H1 (cell line): ENCODE measurements around the gene CAMTA1. TPM values are rescaled to one million over a fixed set of nuclear protein-coding genes. Genes with fewer than 3 reads are reported as not detected.
A peak's percentile ranks its signal among the peaks of the same experiment; 100 is the strongest.

Experiments
- CTCF ChIA-PET: fragments of 300-600 bp; sonication (Branson Sonifier 250); formaldehyde crosslinking; loops from one replicate; lab custom pipeline; 2021; ENCODE audit not compliant: partially characterized antibody; lab: Charles Lee
- POLR2A ChIA-PET: fragments of 300-600 bp; sonication (Branson Sonifier 250); formaldehyde crosslinking; loops from one replicate; lab custom pipeline; 2021; ENCODE audit warnings: inconsistent platforms; ENCODE audit not compliant: partially characterized antibody; lab: Charles Lee
- DNase-seq, 2 experiments: peaks; one replicate each; pipeline versions ENCODE4 v3.0.0 to v3.0.0-alpha.2; 2010 to 2022; ENCODE audit warnings: low spot score in 2 of 2, low read depth in 1 of 2, mixed read lengths in 1 of 2
- FAIRE-seq: peaks from 2 replicates; lab custom pipeline; 2011; peaks lifted over from hg19 to GRCh38; lab: Jason Lieb, UNC
- H2AFZ ChIP-seq: 2 replicates; pipeline ENCODE4 v1.8.1; 2012; ENCODE audit warnings: low read length, inconsistent platforms
- H2AK5ac ChIP-seq: 2 replicates; pipeline ENCODE4 v1.6.1; 2013; ENCODE audit warnings: low read depth, low read length
- H2BK120ac ChIP-seq: replicated peaks from 2 replicates; pipeline ENCODE3; 2013; ENCODE audit warnings: low read depth, low read length, inconsistent platforms
- H2BK12ac ChIP-seq: 2 replicates; pipeline ENCODE4 v1.6.1; 2013; ENCODE audit warnings: low read depth, low read length
- H2BK15ac ChIP-seq: 2 replicates; pipeline ENCODE4 v1.6.1; 2013; ENCODE audit warnings: low read length
- H2BK20ac ChIP-seq: 2 replicates; pipeline ENCODE4 v1.6.1; 2013; ENCODE audit warnings: low read length
- H2BK5ac ChIP-seq: 2 replicates; pipeline ENCODE4 v1.6.1; 2013; ENCODE audit warnings: low read depth, low read length
- H3K14ac ChIP-seq: 2 replicates; pipeline ENCODE4 v1.6.1; 2013; ENCODE audit warnings: inconsistent platforms; ENCODE audit not compliant: insufficient read length
- H3K18ac ChIP-seq: 2 replicates; pipeline ENCODE4 v1.6.1; 2013; ENCODE audit warnings: low read length; ENCODE audit errors: extremely low read depth
- H3K23ac ChIP-seq: 2 replicates; pipeline ENCODE4 v1.6.1; 2013; ENCODE audit warnings: inconsistent platforms; ENCODE audit not compliant: insufficient read length
- H3K23me2 ChIP-seq: 2 replicates; pipeline ENCODE4 v1.6.1; 2013; ENCODE audit warnings: low read depth, low read length
- H3K27ac ChIP-seq: 2 replicates; pipeline ENCODE4 v1.6.1; 2011; ENCODE audit warnings: low read depth, low read length, inconsistent platforms
- H3K27me3 ChIP-seq, 4 experiments: replicated peaks in 1 of 4; 1 replicate in 1 of 4; 2 replicates in 3 of 4; pipeline versions ENCODE4 v1.6.1 to v1.8.1; 2011 to 2013; ENCODE audit warnings: low read length in 3 of 4, mild to moderate bottlenecking in 3 of 4, inconsistent platforms in 2 of 4, mixed read lengths in 2 of 4, moderate library complexity in 1 of 4; ENCODE audit not compliant: control insufficient read depth in 3 of 4, insufficient read depth in 3 of 4; ENCODE audit errors: extremely low read depth in 1 of 4
- H3K36me3 ChIP-seq, 4 experiments: 2 replicates each; pipeline versions ENCODE4 v1.6.1 to v1.8.1; 2011 to 2013; ENCODE audit warnings: mild to moderate bottlenecking in 4 of 4, low read length in 3 of 4, moderate library complexity in 2 of 4, control low read depth in 1 of 4, inconsistent platforms in 1 of 4; ENCODE audit not compliant: insufficient read depth in 4 of 4, control insufficient read depth in 2 of 4
- H3K4ac ChIP-seq: replicated peaks from 2 replicates; pipeline ENCODE3; 2013; ENCODE audit warnings: low read length, low read depth, mixed read lengths, inconsistent platforms; ENCODE audit not compliant: insufficient read length
- H3K4me1 ChIP-seq, 4 experiments: replicated peaks in 1 of 4; 1 replicate in 1 of 4; 2 replicates in 3 of 4; pipeline versions ENCODE4 v1.6.1 to v1.8.1; 2011 to 2013; ENCODE audit warnings: low read length in 3 of 4, inconsistent platforms in 2 of 4, mixed read lengths in 1 of 4; ENCODE audit not compliant: insufficient read depth in 4 of 4, control insufficient read depth in 3 of 4
- H3K4me2 ChIP-seq, 2 experiments: 2 replicates each; pipeline versions ENCODE4 v1.6.1 to v1.8.1; 2011 to 2013; ENCODE audit warnings: low read depth in 2 of 2, low read length in 2 of 2, control low read depth in 1 of 2, inconsistent platforms in 1 of 2, mild to moderate bottlenecking in 1 of 2; ENCODE audit not compliant: insufficient read depth in 1 of 2
- H3K4me3 ChIP-seq, 4 experiments: fragments of 200-600, 300-600 bp in 1 of 4; sonication (generic), shearing (Covaris generic), sonication (Bioruptor Twin) in 1 of 4; 2 replicates each; pipeline versions ENCODE4 v1.5.1 to v1.8.1; 2011 to 2016; ENCODE audit warnings: low read length in 4 of 4, low read depth in 3 of 4, control low read depth in 2 of 4, inconsistent platforms in 2 of 4, mild to moderate bottlenecking in 2 of 4, mixed read lengths in 1 of 4, moderate library complexity in 1 of 4; ENCODE audit not compliant: insufficient read depth in 2 of 4; ENCODE audit errors: extremely low read depth in 1 of 4
- H3K56ac ChIP-seq: replicated peaks from 2 replicates; pipeline ENCODE3; 2013; ENCODE audit warnings: low read depth, mild to moderate bottlenecking, mixed read lengths, low read length, inconsistent platforms; ENCODE audit not compliant: insufficient read length
- H3K79me1 ChIP-seq: 2 replicates; pipeline ENCODE4 v1.6.1; 2013; ENCODE audit warnings: low read depth, low read length, control low read depth
- H3K79me2 ChIP-seq, 2 experiments: 2 replicates each; pipeline versions ENCODE4 v1.6.1 to v1.8.1; 2012 to 2013; ENCODE audit warnings: low read length in 2 of 2, mild to moderate bottlenecking in 2 of 2, inconsistent platforms in 1 of 2; ENCODE audit not compliant: insufficient read depth in 2 of 2, control insufficient read depth in 1 of 2
- H3K9ac ChIP-seq, 4 experiments: replicated peaks in 1 of 4; 1 replicate in 1 of 4; 2 replicates in 3 of 4; pipeline versions ENCODE4 v1.6.1 to v1.8.1; 2011 to 2013; ENCODE audit warnings: low read depth in 3 of 4, low read length in 3 of 4, control low read depth in 2 of 4, mild to moderate bottlenecking in 2 of 4, moderate library complexity in 2 of 4, inconsistent platforms in 1 of 4; ENCODE audit errors: extremely low read depth in 1 of 4
- H3K9me3 ChIP-seq, 2 experiments: 2 replicates each; pipeline versions ENCODE4 v1.6.1 to v1.8.1; 2012 to 2013; ENCODE audit warnings: mild to moderate bottlenecking in 2 of 2, moderate library complexity in 2 of 2, control low read depth in 1 of 2, inconsistent platforms in 1 of 2, low read depth in 1 of 2, low read length in 1 of 2, mixed read lengths in 1 of 2; ENCODE audit not compliant: insufficient read depth in 2 of 2
- H4K20me1 ChIP-seq, 2 experiments: replicated peaks in 1 of 2; 2 replicates each; pipeline versions ENCODE3 to v1.8.1; 2011 to 2013; ENCODE audit warnings: inconsistent platforms in 2 of 2, low read length in 2 of 2, mild to moderate bottlenecking in 1 of 2; ENCODE audit not compliant: insufficient read depth in 2 of 2, control insufficient read depth in 1 of 2
- H4K5ac ChIP-seq: 2 replicates; pipeline ENCODE4 v1.6.1; 2013; ENCODE audit warnings: low read length, low read depth, mixed read lengths, inconsistent platforms; ENCODE audit not compliant: insufficient read length
- H4K8ac ChIP-seq: 2 replicates; pipeline ENCODE4 v1.8.0; 2013; ENCODE audit warnings: mild to moderate bottlenecking, moderate library complexity, low read length, inconsistent platforms; ENCODE audit not compliant: insufficient read depth; ENCODE audit errors: extremely low read depth
- H4K91ac ChIP-seq: replicated peaks from 2 replicates; pipeline ENCODE3; 2013; ENCODE audit warnings: low read length, mixed read lengths, inconsistent platforms; ENCODE audit not compliant: insufficient read length
- BCL11A ChIP-seq, 2 experiments: IDR thresholded peaks; one replicate each; pipeline ENCODE4 v1.6.1; 2011; ENCODE audit warnings: low read depth in 2 of 2, low read length in 2 of 2, mild to moderate bottlenecking in 2 of 2
- E2F6 ChIP-seq: IDR thresholded peaks from 2 replicates; pipeline ENCODE4 v1.6.1; 2012; ENCODE audit warnings: inconsistent platforms
- FOSL1 ChIP-seq: IDR thresholded peaks from 2 replicates; pipeline ENCODE4 v1.6.1; 2011; ENCODE audit warnings: mild to moderate bottlenecking, low read depth, low read length, moderate library complexity; ENCODE audit not compliant: insufficient read depth
- JUN ChIP-seq: IDR thresholded peaks from 2 replicates; pipeline ENCODE4 v1.6.1; 2011; ENCODE audit warnings: low read depth, mild to moderate bottlenecking, improper control_type of control experiment, low read length
- NANOG ChIP-seq: IDR thresholded peaks from 2 replicates; pipeline ENCODE4 v1.6.1; 2011; ENCODE audit warnings: low read length, low read depth, mild to moderate bottlenecking, inconsistent platforms; ENCODE audit not compliant: insufficient read depth, poor library complexity, severe bottlenecking
- RAD21 ChIP-seq, 2 experiments: IDR thresholded peaks in 1 of 2; conservative IDR thresholded peaks in 1 of 2; 2 replicates each; pipeline ENCODE4 v1.6.1; 2011; ENCODE audit warnings: low read depth in 2 of 2, low read length in 2 of 2, improper control_type of control experiment in 1 of 2, inconsistent platforms in 1 of 2, mild to moderate bottlenecking in 1 of 2, moderate library complexity in 1 of 2
- RFX5 ChIP-seq: IDR thresholded peaks from 2 replicates; pipeline ENCODE4 v1.6.1; 2011; ENCODE audit warnings: low read depth, low read length, improper control_type of control experiment, borderline replicate concordance
- SAP30 ChIP-seq: fragments of 300-600 bp; sonication (generic); IDR thresholded peaks from 2 replicates; pipeline ENCODE4 v1.7.1; 2012; ENCODE audit warnings: low read length, moderate library complexity, mild to moderate bottlenecking, inconsistent platforms; ENCODE audit not compliant: insufficient read depth, insufficient replicate concordance
- SIX5 ChIP-seq: IDR thresholded peaks from 2 replicates; pipeline ENCODE4 v1.6.1; 2011; ENCODE audit warnings: mild to moderate bottlenecking, low read depth, low read length
- SP2 ChIP-seq: IDR thresholded peaks from 2 replicates; pipeline ENCODE4 v1.6.1; 2012; ENCODE audit warnings: mild to moderate bottlenecking, low read length, inconsistent platforms
- YY1 ChIP-seq: IDR thresholded peaks from 2 replicates; pipeline ENCODE4 v1.6.1; 2011; ENCODE audit warnings: low read depth, mild to moderate bottlenecking, low read length
- WGBS, 2 experiments: shearing (Covaris generic) in 1 of 2; methylation state at CpG; one replicate each; pipeline versions ENCODE4 v1.1.6 to v1.1.7; 2013 to 2015; ENCODE audit warnings: low lambda C conversion rate in 2 of 2, mixed read lengths in 2 of 2, inconsistent platforms in 1 of 2, low coverage in 1 of 2, missing lambda C conversion rate in 1 of 2; ENCODE audit not compliant: insufficient replicate concordance in 2 of 2, insufficient coverage in 1 of 2, insufficient read length in 1 of 2; ENCODE audit errors: extremely low coverage in 1 of 2, missing lambda C conversion rate in 1 of 2; 5-methylcytosine and 5-hydroxymethylcytosine counted together
- polyA plus RNA-seq, 7 experiments: library from polyadenylated mRNA; depleted of rRNA in 3 of 7; stranded (reverse) in 5 of 7; unstranded in 2 of 7; fragments of >200 nt in 5 of 7; fragments of 200-250 nt in 2 of 7; gene quantifications; 1 replicate in 5 of 7; 2 replicates in 1 of 7; 4 replicates in 1 of 7; pipeline versions ENCODE4 v1.2.1 to v1.2.3, GENCODE V29; 2011 to 2013; ENCODE audit warnings: missing spikeins in 2 of 7, mixed read lengths in 2 of 7
- total RNA-seq: library from RNA; stranded (reverse); fragmentation: NEBNext Ultra II Directional; extraction: Animal tissue kit (Norgen Biotek cat#: 25700); gene quantifications from 2 replicates; pipeline ENCODE4 v1.2.1, GENCODE V29; 2021

CAMTA1 gene
- total and polyA plus RNA-seq, 2 of the 8 experiments (the other 6 are each of a cell fraction or from before 2014, with no cell fraction given) = 65.0 to 119 TPM

GRCh38 chr1:7550261-7550865 is 765.1 kb downstream of the CAMTA1 start:
- Histone ChIP-seq H3K27ac (no peak overlapping the region), H2BK20ac (peak overlapping the region; percentile 61; the same call in 1 of the 2 replicates), H4K8ac (no peak overlapping the region; the same call in 1 of the 2 replicates), H3K23me2 (no peaks in the 10 kb centered on the region), H3K79me1 (no peaks in the 10 kb centered on the region), H2AK5ac (no peak overlapping the region), H3K18ac (no peak overlapping the region), H3K4ac (no peak overlapping the region), H3K4me2 (peak overlapping the region in 1 of 2 experiments; percentile 34; a peak in 1 of 4 replicates), H3K9ac (no peak overlapping the region), H3K4me3 (peak overlapping the region in 2 of 4 experiments; percentile 6 to 10; a peak in 2 of 8 replicates), H3K14ac (no peak overlapping the region), H3K79me2 (no peaks in the 10 kb centered on the region), H3K27me3 (no peaks in the 10 kb centered on the region), H3K9me3 (peaks cover 0 to 3% of the 10 kb centered on the region in 2 experiments; a peak in 1 of 4 replicates), H3K36me3 (no peaks in the 10 kb centered on the region), H4K5ac (no peak overlapping the region), H2AFZ (peak overlapping the region; percentile 73; the same call in 1 of the 2 replicates), H2BK12ac (no peak overlapping the region), H4K91ac (no peak overlapping the region), H4K20me1 (no peaks in the 10 kb centered on the region), H2BK5ac (0 out of 2 replicates have a peak overlapping the region, but pooled peaks have one; percentile 93), H3K56ac (no peak overlapping the region), H3K4me1 (peaks cover 0 to 14% (median 6%) of the 10 kb centered on the region in 4 experiments; a peak in 6 of 7 replicates), H2BK120ac (no peak overlapping the region), H2BK15ac (no peak overlapping the region), H3K23ac (no peak overlapping the region)
- DNase-seq (peak; percentile 23 to 76), FAIRE-seq (no peak)
- 74% methylated on average over 4 of the region's 8 CpGs; no CpG with 5 or more reads in 1 of the 2 experiments for WGBS, 2 experiments
- POLR2A ChIA-PET = interaction anchor here (1.4 kb wide), 1 partner anchor 11 kb away, joined by 3 read pairs; no protein-coding TSS in a partner anchor
- CTCF ChIA-PET = interaction anchor here (1.0 to 4.5 kb wide), 5 partner anchors 10 to 343 kb away, joined by 3 to 11 read pairs (median 6); no protein-coding TSS in a partner anchor
- TF ChIP-seq SIX5 = no peak
- no peak for TF ChIP-seq E2F6
- no peak for TF ChIP-seq NANOG
- no peak for TF ChIP-seq YY1
- no peak for TF ChIP-seq JUN
- no peak for TF ChIP-seq RFX5
- no peak for TF ChIP-seq BCL11A (IDR thresholded peaks at IDR 0.05; ENCODE audit: low read depth in 2 of 2, low read length in 2 of 2)
- no peak for TF ChIP-seq RAD21 (IDR thresholded peaks at IDR 0.05 in 1 of 2, conservative IDR thresholded peaks at IDR 0.05 in 1 of 2; ENCODE audit: low read depth in 2 of 2, low read length in 2 of 2)
- TF ChIP-seq FOSL1 = no peak
- TF ChIP-seq SAP30 = no peak
- no peak for TF ChIP-seq SP2
